IMR-90 (cell line): ENCODE data around the gene MAML3. TPM values are rescaled to one million over a fixed set of nuclear protein-coding genes. Genes with fewer than 3 reads are reported as not detected.

Experiments used
- ATAC-seq: fragments of 200-7000 bp; cut with Tn5 transposase; 2 replicates; pipeline ENCODE4 v1.9.1; 2020; ENCODE audit warnings: low read depth, mild to moderate bottlenecking, moderate library complexity
- BruUV-seq: library from RNA; stranded (reverse); fragments of 400-500 nt; replicated peaks from 2 replicates; lab custom pipeline; 2021; lab: Mats Ljungman, UMichigan
- CTCF ChIA-PET: fragments of 300-600 bp; formaldehyde crosslinking; extraction: SDS; loops from one replicate; lab custom pipeline; 2021; ENCODE audit warnings: antibody characterized with exemption; lab: Yijun Ruan, JAX
- POLR2A ChIA-PET: fragments of 300-600 bp; sonication (Branson Sonifier 250); formaldehyde crosslinking; loops from one replicate; lab custom pipeline; 2022; ENCODE audit warnings: antibody characterized with exemption; ENCODE audit not compliant: unreplicated experiment; lab: Charles Lee
- DNase-seq: peaks from one replicate; pipeline ENCODE4 v3.0.0; 2013
- H2AFZ ChIP-seq: replicated peaks from 2 replicates; pipeline ENCODE3; 2013; ENCODE audit warnings: low read length, mild to moderate bottlenecking; ENCODE audit not compliant: poor library complexity
- H2AK5ac ChIP-seq: 2 replicates; pipeline ENCODE4 v1.6.1; 2013; ENCODE audit warnings: low read depth, low read length, inconsistent platforms
- H2AK9ac ChIP-seq: replicated peaks from 2 replicates; pipeline ENCODE3; 2013; ENCODE audit warnings: mild to moderate bottlenecking, low read depth, low read length, moderate library complexity; ENCODE audit not compliant: poor library complexity
- H2BK120ac ChIP-seq: 2 replicates; pipeline ENCODE4 v1.6.1; 2013; ENCODE audit warnings: low read depth, low read length, inconsistent platforms
- H2BK15ac ChIP-seq: 3 replicates; pipeline ENCODE4 v1.6.1; 2013; ENCODE audit warnings: low read depth, low read length, inconsistent platforms
- H2BK20ac ChIP-seq: 2 replicates; pipeline ENCODE4 v1.6.1; 2013; ENCODE audit warnings: low read depth, mild to moderate bottlenecking, inconsistent platforms, low read length, moderate library complexity
- H2BK5ac ChIP-seq: 2 replicates; pipeline ENCODE4 v1.6.1; 2013; ENCODE audit warnings: mild to moderate bottlenecking, low read depth, low read length, inconsistent platforms; ENCODE audit not compliant: poor library complexity, severe bottlenecking
- H3K14ac ChIP-seq: replicated peaks from 2 replicates; pipeline ENCODE4 v1.6.1; 2013; ENCODE audit warnings: low read depth, low read length, inconsistent platforms
- H3K18ac ChIP-seq: 2 replicates; pipeline ENCODE4 v1.6.1; 2013; ENCODE audit warnings: low read depth, low read length, control low read depth
- H3K23ac ChIP-seq: 2 replicates; pipeline ENCODE4 v1.6.1; 2013; ENCODE audit warnings: low read depth, low read length, inconsistent platforms
- H3K27ac ChIP-seq: 2 replicates; pipeline ENCODE4 v1.5.1; 2013; ENCODE audit warnings: mild to moderate bottlenecking, control low read depth, low read length; ENCODE audit not compliant: insufficient read depth
- H3K27me3 ChIP-seq: 2 replicates; pipeline ENCODE4 v1.6.1; 2013; ENCODE audit warnings: low read length; ENCODE audit not compliant: control insufficient read depth, insufficient read depth
- H3K36me3 ChIP-seq: 2 replicates; pipeline ENCODE4 v1.6.1; 2013; ENCODE audit warnings: low read length, mixed read lengths; ENCODE audit not compliant: control insufficient read depth, insufficient read depth
- H3K4ac ChIP-seq: 2 replicates; pipeline ENCODE4 v1.6.1; 2013; ENCODE audit warnings: low read depth, low read length, inconsistent platforms
- H3K4me1 ChIP-seq: 2 replicates; pipeline ENCODE4 v1.6.1; 2013; ENCODE audit warnings: low read length, mixed read lengths; ENCODE audit not compliant: control insufficient read depth, insufficient read depth
- H3K4me2 ChIP-seq: 2 replicates; pipeline ENCODE4 v1.6.1; 2013; ENCODE audit warnings: low read depth, mild to moderate bottlenecking, control low read depth, low read length, moderate library complexity
- H3K4me3 ChIP-seq: 2 replicates; pipeline ENCODE4 v1.5.1; 2013; ENCODE audit warnings: low read depth, mild to moderate bottlenecking, control low read depth, low read length, moderate library complexity; ENCODE audit not compliant: insufficient read depth
- H3K56ac ChIP-seq: 2 replicates; pipeline ENCODE4 v1.6.1; 2013; ENCODE audit warnings: low read length, inconsistent platforms; ENCODE audit not compliant: insufficient read depth; ENCODE audit errors: extremely low read depth
- H3K79me1 ChIP-seq, 2 experiments: 2 replicates each; pipeline ENCODE4 v1.6.1; 2013; ENCODE audit warnings: low read length in 2 of 2, inconsistent platforms in 1 of 2, low read depth in 1 of 2
- H3K9ac ChIP-seq: 2 replicates; pipeline ENCODE4 v1.6.1; 2013; ENCODE audit warnings: low read depth, low read length, control low read depth
- H3K9me1 ChIP-seq: 2 replicates; pipeline ENCODE4 v1.6.1; 2013; ENCODE audit warnings: low read length, inconsistent platforms; ENCODE audit not compliant: insufficient read depth
- H3K9me3 ChIP-seq: 2 replicates; pipeline ENCODE4 v1.6.1; 2013; ENCODE audit warnings: low read length; ENCODE audit not compliant: control insufficient read depth, insufficient read depth
- H4K20me1 ChIP-seq: 2 replicates; pipeline ENCODE4 v1.6.1; 2013; ENCODE audit warnings: low read length, inconsistent platforms; ENCODE audit not compliant: insufficient read depth
- H4K5ac ChIP-seq: 2 replicates; pipeline ENCODE4 v1.6.1; 2013; ENCODE audit warnings: mild to moderate bottlenecking, low read depth, low read length, control low read depth
- H4K8ac ChIP-seq, 2 experiments: 2 replicates each; pipeline ENCODE4 v1.6.1; 2013; ENCODE audit warnings: low read depth in 2 of 2, low read length in 2 of 2, control low read depth in 1 of 2, inconsistent platforms in 1 of 2
- H4K91ac ChIP-seq: 2 replicates; pipeline ENCODE4 v1.6.1; 2013; ENCODE audit warnings: low read depth, low read length, inconsistent platforms; ENCODE audit not compliant: insufficient read depth
- ELK1 ChIP-seq: fragments of 150-350 bp; IDR thresholded peaks from 2 replicates; pipeline ENCODE4 v1.6.1; 2016; ENCODE audit warnings: low read depth, mild to moderate bottlenecking, low read length, moderate library complexity, borderline replicate concordance
- FOS ChIP-seq: fragments of 150-350 bp; IDR thresholded peaks from 2 replicates; pipeline ENCODE4 v1.6.1; 2016; ENCODE audit warnings: low read depth, low read length
- SMC3 ChIP-seq: fragments of 150-350 bp; IDR thresholded peaks from 2 replicates; pipeline ENCODE4 v1.6.1; 2016; ENCODE audit warnings: low read depth, mild to moderate bottlenecking, antibody characterized with exemption, low read length, moderate library complexity
- WGBS, 2 experiments: methylation state at CpG; one replicate each; pipeline versions ENCODE4 v1.1.5 to v1.1.7; 2013; ENCODE audit warnings: missing lambda C conversion rate in 2 of 2; ENCODE audit not compliant: insufficient read length in 1 of 2; ENCODE audit errors: extremely low coverage in 2 of 2; 5-methylcytosine and 5-hydroxymethylcytosine counted together
- dilution Hi-C: fragments of 300-500 bp; cut with HindIII; formaldehyde crosslinking; loops from one replicate; pipeline ENCODE4 v1.14.3; 2018; ENCODE audit warnings: low sequenced_read_pairs; ENCODE audit not compliant: unreplicated experiment
- in situ Hi-C: fragments of 300-500 bp; cut with MboI; formaldehyde crosslinking; loops from 3 replicates; pipeline ENCODE4 v1.14.3; 2019; ENCODE audit warnings: low sequenced_read_pairs, inconsistent platforms, mixed read lengths
- intact Hi-C: fragments of 100-400 bp; cut with micrococcal nuclease; formaldehyde crosslinking; loops from 2 replicates; pipeline ENCODE4 v1.10.0; 2022
- polyA plus RNA-seq, 3 experiments: library from polyadenylated mRNA; depleted of rRNA; stranded (reverse); fragments of >200 nt; gene quantifications; 2 replicates each; pipeline ENCODE4 v1.2.3, GENCODE V29; 2012; ENCODE audit warnings: low replicate concordance in 1 of 3
- total RNA-seq: library from RNA; depleted of rRNA; stranded (reverse); fragments of >200 nt; gene quantifications from 2 replicates; pipeline ENCODE4 v1.2.3, GENCODE V29; 2012

Gene MAML3
- total and polyA plus RNA-seq, 2 of the 4 experiments (the other 2 are of a cell fraction), result 0.90 to 1.7 TPM

DNA sequence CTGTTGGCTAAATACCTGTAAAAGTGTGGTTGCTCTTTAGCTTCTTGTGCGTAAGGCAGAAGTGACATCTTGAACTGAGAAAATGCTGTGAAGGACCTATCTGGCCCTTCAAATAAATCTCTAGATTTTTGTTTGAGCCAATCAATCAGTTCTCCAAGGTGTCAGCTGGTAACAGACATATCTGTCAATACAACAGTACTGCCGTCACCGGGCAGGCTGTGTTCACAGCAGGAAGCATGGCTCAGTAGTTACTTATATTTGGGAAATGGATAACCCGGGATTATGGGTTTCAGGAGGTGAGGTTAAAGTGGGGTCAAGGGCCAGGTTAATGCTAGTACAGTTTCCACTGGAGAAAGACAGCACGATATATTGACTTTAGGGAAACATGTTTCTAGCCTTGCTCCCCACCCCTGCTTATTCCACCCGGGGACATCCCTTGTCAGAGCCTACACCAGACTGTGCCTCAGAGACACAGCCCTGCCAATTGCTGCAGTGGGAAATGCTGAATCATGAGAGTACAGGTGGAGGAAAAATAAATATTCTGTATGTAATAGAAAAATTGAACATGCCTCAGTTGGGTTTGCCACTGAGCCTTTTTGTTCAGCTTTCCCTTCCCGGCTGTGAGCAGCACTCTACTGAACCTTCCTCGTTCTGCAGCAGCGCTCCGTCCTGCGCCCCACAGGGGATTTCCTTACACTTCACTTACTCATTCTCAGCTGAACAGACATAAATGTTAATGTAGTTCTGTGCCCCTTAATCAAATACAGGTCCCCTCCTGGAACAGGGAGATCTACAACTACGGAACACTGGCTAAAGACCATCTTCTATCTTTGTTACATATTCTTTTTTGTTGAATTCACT lies 367.3 kb downstream of the MAML3 start:
- Histone ChIP-seq H3K4ac (no peak overlapping the region), H2AK5ac (no peak overlapping the region), H3K79me1 (no peaks in the 10 kb centered on the region), H3K56ac (no peak overlapping the region), H2BK20ac (no peak overlapping the region), H3K27ac (no peak overlapping the region), H2BK120ac (no peak overlapping the region), H3K36me3 (no peaks in the 10 kb centered on the region), H2BK15ac (no peak overlapping the region), H4K20me1 (no peaks in the 10 kb centered on the region), H3K9ac (no peak overlapping the region), H3K4me2 (no peak overlapping the region), H3K4me3 (no peak overlapping the region), H3K9me1 (no peaks in the 10 kb centered on the region), H3K14ac (no peak overlapping the region), H3K23ac (no peak overlapping the region), H3K27me3 (no peaks in the 10 kb centered on the region), H3K9me3 (no peaks in the 10 kb centered on the region), H3K18ac (no peak overlapping the region), H4K8ac (no peak overlapping the region), H3K4me1 (no peaks in the 10 kb centered on the region), H4K91ac (no peak overlapping the region), H2BK5ac (no peak overlapping the region), H4K5ac (no peak overlapping the region), H2AFZ (no peak overlapping the region), H2AK9ac (no peak overlapping the region)
- WGBS, 2 experiments, result 100% methylated on average over 1 of the region's 12 CpGs; no CpG with 5 or more reads in 1 of the 2 experiments
- no peak for TF ChIP-seq ELK1
- TF ChIP-seq SMC3, result no peak
- TF ChIP-seq FOS, result no peak
- DNase-seq (no peak), ATAC-seq (no peak)
- no TSS peak for BruUV-seq
- ChIA-PET POLR2A (no interaction called here), CTCF (no interaction called here)
- intact Hi-C loops (no loop called here), in situ Hi-C loops (no loop called here), dilution Hi-C loops (no loop called here)
